GM12891 (cell line): ENCODE data around the gene C5orf46.

Source experiments
- POLR2A ChIP-seq: IDR thresholded peaks from 2 replicates; pipeline ENCODE4 v1.6.1; 2011; ENCODE audit warnings: low read depth, low read length, control low read depth
- POU2F2 ChIP-seq: IDR thresholded peaks from 2 replicates; pipeline ENCODE4 v1.6.1; 2011; ENCODE audit warnings: low read depth, mild to moderate bottlenecking, control low read depth, low read length, moderate library complexity
- TAF1 ChIP-seq: IDR thresholded peaks from 2 replicates; pipeline ENCODE4 v1.6.1; 2011; ENCODE audit warnings: low read depth, low read length, control low read depth

- TF ChIP-seq POU2F2 (no peak), TAF1 (no peak), POLR2A (no peak)
These were observed 43.6 kb upstream of the C5orf46 start for GRCh38 chr5:147949711-147950573.
